BE2C (cell line): ENCODE results near the gene SEC14L1.

Experiments
- DNase-seq: peaks from one replicate; pipeline ENCODE4 v3.0.0-alpha.2; 2020
- H3K27me3 ChIP-seq: fragments of 250-450 bp; sonication (Bioruptor Pico); 2 replicates; pipeline ENCODE4 v1.5.1; 2020; ENCODE audit warnings: mild to moderate bottlenecking
- H3K36me3 ChIP-seq: fragments of 250-450 bp; sonication (Bioruptor Pico); 2 replicates; pipeline ENCODE4 v1.5.1; 2020; ENCODE audit warnings: mild to moderate bottlenecking
- H3K4me1 ChIP-seq: fragments of 250-450 bp; sonication (Bioruptor Pico); 2 replicates; pipeline ENCODE4 v1.5.1; 2020
- H3K4me3 ChIP-seq: 2 replicates; pipeline ENCODE4 v1.5.1; 2011; ENCODE audit warnings: low read depth, low read length
- H3K9me3 ChIP-seq: fragments of 250-450 bp; sonication (Bioruptor Pico); 2 replicates; pipeline ENCODE4 v1.5.1; 2020
- TF ChIP-seq, protein P1 (sequence below): IDR thresholded peaks from 2 replicates; pipeline ENCODE4 v1.5.1; 2012; ENCODE audit warnings: mild to moderate bottlenecking, low read depth, low read length

Gene SEC14L1

DNA sequence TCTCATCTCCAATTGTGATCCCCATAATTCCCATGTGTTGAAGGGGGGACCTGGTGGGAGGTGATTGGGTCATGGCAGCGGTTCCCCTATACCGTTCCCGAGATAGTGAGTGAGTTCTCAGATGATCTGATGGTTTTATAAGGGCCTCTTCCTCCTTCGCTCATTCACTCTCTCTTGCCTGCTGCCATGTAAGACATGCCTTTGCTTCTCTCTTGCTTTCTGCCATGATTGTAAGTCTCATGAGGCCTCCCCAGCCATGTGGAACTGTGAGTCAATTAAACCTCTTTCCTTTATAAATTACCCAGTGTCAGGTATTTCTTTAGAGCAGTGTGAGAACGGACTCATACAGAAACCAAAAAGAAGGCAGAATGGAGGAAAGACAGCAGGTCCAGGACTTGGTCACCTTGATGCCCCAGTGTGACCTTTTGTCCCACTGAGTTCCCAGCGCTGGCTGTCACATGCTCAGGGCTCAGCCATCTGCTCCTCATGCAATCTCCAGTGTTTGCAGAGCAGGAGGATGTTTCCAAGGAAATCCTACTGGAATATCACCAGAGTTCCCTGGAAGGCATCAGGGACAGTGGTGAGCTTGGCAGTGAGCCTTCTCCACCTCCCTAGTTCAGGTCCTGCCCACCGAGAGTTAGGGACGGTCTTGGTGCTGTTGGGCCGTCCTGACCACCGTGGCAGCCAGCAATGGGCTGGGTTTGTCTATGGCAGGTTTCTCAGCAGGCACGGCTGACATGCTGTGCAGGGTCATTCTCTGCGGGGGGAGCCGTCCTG, 96.7 kb downstream of the SEC14L1 start:
- TF ChIP-seq, protein P1, sequence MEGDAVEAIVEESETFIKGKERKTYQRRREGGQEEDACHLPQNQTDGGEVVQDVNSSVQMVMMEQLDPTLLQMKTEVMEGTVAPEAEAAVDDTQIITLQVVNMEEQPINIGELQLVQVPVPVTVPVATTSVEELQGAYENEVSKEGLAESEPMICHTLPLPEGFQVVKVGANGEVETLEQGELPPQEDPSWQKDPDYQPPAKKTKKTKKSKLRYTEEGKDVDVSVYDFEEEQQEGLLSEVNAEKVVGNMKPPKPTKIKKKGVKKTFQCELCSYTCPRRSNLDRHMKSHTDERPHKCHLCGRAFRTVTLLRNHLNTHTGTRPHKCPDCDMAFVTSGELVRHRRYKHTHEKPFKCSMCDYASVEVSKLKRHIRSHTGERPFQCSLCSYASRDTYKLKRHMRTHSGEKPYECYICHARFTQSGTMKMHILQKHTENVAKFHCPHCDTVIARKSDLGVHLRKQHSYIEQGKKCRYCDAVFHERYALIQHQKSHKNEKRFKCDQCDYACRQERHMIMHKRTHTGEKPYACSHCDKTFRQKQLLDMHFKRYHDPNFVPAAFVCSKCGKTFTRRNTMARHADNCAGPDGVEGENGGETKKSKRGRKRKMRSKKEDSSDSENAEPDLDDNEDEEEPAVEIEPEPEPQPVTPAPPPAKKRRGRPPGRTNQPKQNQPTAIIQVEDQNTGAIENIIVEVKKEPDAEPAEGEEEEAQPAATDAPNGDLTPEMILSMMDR, result no peak
- Histone ChIP-seq H3K27me3 (no peaks in the 10 kb centered on the region), H3K36me3 (no peaks in the 10 kb centered on the region), H3K4me3 (no peak overlapping the region), H3K4me1 (0 out of 2 replicates have a peak, but pooled peaks cover 4% of the 10 kb centered on the region), H3K9me3 (0 out of 2 replicates have a peak, but pooled peaks cover 4% of the 10 kb centered on the region)
- DNase-seq, result no peak

DNA sequence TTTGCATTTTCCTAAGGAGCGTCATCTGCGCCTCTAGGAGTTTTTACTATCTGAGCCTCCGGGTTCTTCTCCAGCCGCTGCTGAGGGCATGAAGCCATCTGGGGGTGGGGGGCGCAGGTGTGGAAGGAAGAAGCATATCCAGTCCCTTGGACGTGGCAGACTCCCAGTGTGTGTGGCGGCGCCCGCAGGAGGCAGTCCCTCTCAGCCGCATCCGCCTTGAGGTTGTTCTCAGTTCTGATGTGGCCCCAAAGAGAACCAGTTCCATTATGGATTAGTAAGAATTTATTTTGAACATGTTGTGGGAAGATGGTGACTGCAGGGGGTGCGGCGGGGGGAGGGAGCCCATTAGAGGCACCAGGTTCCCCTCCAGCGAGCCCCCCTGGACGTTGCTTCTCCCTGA, 100.2 kb downstream of the SEC14L1 start:
- no peaks in the 10 kb centered on the region for H3K36me3 ChIP-seq
- H3K4me3 ChIP-seq, result no peak overlapping the region
- no peaks in the 10 kb centered on the region for H3K4me1 ChIP-seq
- TF ChIP-seq, protein P1, result no peak
- no peaks in the 10 kb centered on the region for H3K9me3 ChIP-seq
- no peak for DNase-seq
- no peaks in the 10 kb centered on the region for H3K27me3 ChIP-seq

DNA sequence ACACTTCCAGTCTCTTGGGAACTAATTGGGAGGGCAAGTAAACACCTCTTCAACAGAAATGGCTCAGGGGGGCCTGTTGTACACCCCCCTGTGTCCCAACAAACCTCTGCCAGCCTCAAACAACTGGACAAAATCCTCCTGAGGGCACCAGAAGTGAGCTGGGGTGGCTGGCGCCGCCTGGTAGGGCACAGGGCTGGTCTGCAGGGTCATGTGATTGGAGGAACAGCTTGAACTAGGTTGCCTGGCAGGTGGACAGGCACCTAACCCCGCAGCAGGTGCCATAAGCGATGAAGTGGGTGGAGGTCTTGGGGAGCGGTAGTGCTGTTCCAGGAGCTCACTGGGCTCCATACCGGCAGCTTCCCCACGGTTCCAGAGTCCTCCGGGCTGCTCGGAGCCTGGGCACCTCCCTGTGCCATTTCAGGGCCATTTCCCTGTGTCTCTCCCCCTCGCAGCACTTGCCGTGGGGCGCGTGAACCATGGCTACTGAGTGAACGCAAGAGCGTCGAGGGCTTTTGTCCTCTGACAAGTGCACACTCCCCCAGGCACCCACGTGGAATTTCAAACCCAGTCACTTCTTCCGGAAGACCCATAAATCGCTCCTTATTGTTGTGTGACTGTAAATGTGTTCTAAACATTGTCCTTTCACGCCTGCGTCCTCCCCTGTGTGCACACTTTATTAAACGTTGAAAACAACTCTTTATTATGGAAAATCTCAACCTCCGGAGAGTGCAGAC, 101.5 kb downstream of the SEC14L1 start:
- TF ChIP-seq, protein P1, result 0 out of 2 replicates have a peak, but pooled peaks have one; percentile 3
- no peak for DNase-seq
- H3K27me3 ChIP-seq, result no peaks in the 10 kb centered on the region
- H3K9me3 ChIP-seq, result no peaks in the 10 kb centered on the region
- H3K36me3 ChIP-seq, result no peaks in the 10 kb centered on the region
- H3K4me1 ChIP-seq, result no peaks in the 10 kb centered on the region
- H3K4me3 ChIP-seq, result no peak overlapping the region

DNA sequence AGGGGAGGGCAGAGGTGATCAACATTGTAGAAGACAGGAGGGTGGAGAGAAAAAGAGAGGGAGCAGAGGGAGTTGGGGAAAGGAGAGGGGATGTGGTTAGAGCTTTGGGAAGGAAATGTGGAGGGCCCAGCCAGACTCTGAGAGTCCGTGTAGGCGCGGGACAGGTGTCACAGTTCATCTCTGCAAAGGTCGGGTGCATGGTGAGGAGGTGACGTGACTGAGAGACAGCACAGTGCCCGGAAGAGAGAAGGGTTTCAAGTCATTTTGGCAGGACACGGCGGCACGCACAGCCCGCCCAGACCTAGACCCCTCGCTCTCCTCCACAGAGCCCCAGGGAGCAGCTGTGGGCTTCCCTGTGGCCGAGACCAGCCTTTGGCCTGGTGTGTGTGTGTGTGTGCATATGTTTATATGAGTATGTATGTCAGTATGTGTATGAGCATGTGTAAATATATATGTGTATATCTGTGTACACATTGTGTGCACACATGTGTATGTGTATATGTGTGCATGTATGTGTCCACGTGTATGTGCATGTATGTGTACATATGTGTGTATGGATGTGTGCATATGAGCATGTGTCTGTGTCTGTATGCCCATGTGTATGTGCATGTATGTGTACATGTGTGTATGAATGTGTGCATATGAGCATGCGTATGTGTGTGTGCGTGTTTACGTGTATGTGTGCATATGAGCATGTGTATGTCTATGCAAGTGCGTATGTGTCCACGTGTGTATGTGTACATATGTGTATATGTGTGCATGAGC, 104.6 kb downstream of the SEC14L1 start:
- H3K4me1 ChIP-seq, result no peaks in the 10 kb centered on the region; the same call in 1 of the 2 replicates
- DNase-seq, result no peak
- no peaks in the 10 kb centered on the region for H3K36me3 ChIP-seq
- no peaks in the 10 kb centered on the region; the same call in 1 of the 2 replicates for H3K27me3 ChIP-seq
- H3K9me3 ChIP-seq, result no peaks in the 10 kb centered on the region
- no peak overlapping the region for H3K4me3 ChIP-seq
- TF ChIP-seq, protein P1, result no peak

DNA sequence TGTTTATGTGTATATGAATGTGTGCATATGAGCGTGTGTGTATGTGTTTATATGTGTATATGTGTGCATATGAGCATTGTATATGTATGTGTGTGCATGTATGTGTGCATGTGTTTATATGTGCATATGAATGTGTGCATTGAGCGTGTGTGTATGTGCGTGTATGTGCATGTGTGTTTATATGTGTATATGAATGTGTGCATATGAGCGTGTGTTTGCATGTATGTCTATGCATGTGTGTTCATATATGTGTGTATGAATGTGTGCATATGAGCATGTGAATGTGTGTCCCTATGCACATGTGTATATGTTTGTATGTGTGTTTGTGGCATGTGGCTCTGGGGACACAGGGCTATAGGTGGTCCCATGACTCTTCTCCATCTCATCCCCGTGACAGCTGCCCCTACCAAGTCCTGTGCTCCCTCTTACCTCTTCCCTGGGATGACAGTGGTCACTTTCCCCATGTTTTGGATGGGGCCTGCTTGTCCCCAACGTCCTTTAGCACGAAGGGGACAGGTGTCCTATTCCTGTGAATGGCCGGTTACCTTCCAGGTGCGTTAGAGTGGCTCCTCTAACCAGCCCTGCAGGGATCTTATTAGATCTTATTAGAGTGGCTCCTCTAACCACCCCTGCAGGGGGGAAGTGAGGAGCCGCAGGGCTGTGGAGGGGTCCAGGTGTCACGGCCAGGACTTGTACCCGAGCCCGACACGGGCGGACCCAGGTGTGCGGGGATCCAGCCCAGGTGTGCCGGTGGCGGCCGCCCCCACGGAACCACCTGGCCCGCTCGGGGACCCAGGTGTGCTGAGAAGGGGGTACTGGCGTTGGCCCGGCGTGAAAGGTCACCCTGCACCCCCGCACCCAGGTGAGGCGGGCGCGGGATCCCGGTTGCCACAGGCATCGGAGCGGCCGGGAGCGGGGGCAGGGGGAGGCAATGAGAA, 105.6 kb downstream of the SEC14L1 start:
- H3K9me3 ChIP-seq, result no peaks in the 10 kb centered on the region
- TF ChIP-seq, protein P1, result no peak
- H3K36me3 ChIP-seq, result no peaks in the 10 kb centered on the region
- DNase-seq, result no peak
- H3K27me3 ChIP-seq, result no peaks in the 10 kb centered on the region; the same call in 1 of the 2 replicates
- H3K4me1 ChIP-seq, result no peaks in the 10 kb centered on the region; the same call in 1 of the 2 replicates
- peak overlapping the region; percentile 63 for H3K4me3 ChIP-seq
